HG03039 (cell line): ENCODE results near the gene NSMF.
A peak's percentile ranks its signal among the peaks of the same experiment; 100 is the strongest.
"Not testable (repeated sequence)": the region's sequence is repeated elsewhere in the genome, so short reads cannot be mapped to it uniquely, and the experiment has no call there.

Experiments
- ATAC-seq: cut with Tn5 transposase; IDR thresholded peaks from one replicate; pipeline ENCODE4 v1.9.1; 2021; ENCODE audit warnings: mild to moderate bottlenecking, moderate library complexity; ENCODE audit not compliant: unreplicated experiment

NSMF gene

DNA sequence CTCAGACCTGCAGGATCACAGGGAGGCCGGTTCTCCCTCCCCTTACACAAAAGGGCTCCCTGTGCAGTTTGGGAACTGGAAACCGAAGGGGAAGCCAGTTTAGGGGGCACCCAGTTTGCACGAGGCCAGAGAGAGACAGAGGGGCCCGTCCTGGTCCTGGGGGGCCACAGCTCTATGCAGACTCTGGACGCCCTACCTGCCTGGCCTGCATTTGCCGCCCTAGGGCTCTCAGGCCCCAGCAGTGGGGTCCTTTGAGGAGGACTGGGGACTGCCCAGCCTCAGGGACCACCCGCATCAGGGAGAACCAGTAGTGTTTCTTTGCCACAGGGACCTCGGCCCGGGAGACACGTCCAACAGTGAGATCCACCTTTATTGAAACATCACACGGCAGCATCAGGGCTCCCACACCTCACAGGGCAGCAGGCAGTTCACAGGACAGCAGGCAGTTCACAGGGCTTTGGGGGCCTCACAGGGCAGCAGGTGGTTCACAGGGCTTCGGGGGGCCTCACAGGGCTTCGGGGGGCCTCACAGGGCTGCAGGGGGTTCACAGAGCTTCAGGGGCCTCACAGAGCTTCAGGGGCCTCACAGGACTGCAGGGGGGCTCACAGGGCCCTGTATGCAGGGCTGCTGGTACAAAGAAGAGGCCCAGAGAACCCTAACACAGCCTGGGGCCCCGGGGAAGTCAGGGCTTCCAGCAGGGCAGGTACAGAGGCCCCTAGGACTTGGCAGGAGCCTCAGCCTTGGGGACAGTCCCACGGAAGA is 648 bp upstream of the NSMF start:
- ATAC-seq: no peak

DNA sequence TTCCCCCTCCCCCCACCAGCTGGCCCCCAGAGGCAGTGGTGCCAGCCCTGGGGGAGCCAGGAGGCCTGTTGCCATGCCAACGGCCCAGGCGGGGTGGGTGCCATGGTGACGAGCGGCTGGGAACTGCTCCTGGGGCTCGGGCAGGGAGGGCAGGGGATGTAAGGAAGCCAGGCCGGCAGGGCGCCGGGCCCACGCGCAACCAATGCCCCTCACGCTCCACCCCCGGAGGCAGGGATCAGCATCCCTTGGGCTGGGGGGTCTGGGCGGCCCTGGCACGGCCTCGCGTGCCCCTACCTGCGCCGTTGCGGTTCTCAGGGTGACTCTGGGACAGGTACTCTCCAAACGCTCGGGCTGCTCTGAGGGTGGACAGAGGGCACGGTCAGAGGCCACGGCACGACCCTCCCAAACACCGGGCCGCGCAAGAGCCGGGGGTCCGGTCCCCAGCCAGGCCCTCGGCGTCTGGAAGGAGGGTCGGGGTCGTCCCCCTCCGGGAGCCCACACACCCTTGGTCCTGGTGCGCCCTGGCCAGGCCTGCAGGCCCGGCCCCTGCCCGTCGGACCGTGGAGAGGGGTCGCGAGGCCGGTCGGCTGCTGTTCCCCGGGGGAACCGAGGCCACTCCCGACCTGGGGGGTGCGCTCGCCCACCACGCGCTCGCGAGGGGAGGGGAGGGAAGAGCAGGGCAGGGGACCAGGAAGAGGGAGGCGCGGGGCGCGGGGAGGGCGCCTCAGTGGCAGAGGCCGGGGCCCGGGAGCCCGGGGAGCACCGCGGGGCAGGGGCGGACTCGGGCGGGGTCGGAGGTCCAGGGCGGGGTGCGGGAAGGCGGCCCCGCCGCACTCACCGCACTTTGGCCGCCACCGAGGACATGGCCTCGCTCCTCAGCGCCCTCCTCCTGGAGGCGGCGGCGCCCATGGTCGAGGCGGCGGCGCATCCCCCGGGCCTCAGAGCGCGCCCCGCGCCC is 661 bp downstream of the NSMF start:
- ATAC-seq: peak; percentile 9

DNA sequence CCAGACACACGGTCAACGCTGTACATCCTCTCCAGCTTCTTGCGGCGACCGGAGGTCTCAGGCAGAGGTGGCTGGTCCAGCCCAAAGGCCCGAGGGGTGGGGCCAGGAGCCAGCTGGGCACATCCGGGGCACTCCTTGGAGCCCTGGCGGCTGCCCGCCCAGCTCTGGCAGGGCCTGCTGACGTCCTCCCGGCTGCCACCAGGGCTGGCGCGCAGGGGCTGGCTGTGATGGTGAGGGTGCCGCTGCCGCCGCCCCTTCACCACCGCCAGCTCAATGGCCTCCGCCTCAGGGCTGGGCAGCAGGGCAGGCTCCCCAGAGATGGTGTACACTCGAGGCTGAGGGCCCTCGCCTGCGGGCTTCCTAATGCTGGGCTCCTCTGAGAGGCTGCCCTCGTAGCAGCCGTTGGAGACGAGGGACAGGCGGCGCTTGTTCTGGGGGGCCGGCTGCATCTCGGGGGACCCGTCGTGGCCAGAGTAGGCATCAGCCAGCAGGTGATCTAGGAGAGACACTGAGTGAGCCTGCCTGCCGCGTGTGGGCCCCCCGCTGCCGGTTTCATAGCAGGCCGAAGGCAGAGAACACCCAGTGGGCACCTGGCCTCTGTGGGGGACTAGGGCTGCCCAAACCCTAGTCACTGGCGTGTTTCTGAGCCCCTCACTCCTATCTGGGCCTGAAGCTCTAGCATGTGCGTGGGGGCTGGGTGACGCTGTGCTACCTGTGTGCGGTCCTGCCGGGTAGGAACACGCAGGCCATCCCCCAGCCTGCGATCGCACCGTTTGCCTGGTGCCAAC is 1.5 kb downstream of the NSMF start:
- ATAC-seq: no peak

DNA sequence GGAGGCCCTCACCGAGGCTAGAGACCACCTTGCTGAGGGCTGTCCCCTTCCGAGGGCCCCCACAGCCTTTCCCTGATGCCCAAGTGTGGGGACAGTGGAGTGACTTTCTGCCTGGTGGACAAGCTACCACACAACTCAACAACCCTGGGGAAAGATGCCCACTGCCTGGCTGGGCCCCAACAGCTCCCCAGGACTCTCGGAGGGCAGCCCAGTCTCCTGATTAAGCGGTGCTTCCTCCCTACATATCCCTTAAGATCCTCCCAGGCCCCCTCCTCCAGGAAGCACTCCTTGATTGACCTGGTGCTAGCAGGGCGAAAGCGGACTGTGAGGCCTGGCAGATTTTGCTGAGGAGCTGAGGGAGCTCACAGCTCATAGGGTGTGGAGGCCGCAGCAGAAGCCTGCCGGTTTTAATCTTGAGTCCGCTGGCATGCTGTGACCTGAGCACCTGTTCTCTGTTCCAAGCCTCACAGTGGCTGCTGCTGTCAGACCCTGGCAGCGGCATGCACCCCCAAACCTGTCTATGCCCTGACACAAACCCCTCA is 2.2 kb downstream of the NSMF start:
- ATAC-seq: no peak

DNA sequence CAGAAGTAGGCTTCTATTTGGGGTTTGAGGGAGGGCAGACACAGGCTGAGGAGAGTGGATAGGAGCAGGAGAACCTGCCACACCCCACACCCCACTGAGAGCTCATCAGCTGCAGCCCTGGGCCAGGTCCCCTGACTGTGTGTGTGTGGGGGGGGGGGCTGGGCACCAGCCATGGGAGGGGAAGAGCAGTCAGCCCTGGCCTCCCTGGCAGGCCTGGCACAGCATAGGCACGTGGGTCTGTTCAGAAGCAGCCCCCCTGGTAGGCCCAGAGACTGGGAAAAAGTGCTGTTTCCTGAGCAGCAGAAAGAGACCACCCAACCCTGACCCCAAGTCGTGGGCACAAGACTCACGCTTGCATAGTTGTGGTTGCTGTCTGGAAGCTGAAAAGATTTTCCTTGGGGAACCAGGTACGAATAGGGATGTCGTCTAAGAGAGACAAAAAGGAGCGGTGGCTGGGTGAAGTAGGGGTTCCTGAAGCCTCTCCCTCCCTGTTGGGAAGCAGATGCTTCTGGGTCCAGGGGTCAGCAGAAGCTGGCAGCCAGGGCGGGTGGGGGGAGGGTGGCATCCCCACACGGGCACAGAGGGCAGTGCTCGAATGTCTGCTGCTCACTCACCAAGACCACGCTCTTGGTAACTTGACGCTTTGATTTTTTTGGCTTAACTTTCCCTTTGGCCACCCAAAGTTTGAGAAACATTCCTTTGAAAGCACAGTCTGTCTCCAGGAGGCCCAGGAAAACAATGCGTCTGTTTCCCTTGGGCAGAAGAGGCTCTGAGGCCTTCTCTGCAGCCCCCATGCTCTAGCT is 2.9 kb downstream of the NSMF start:
- no peak for ATAC-seq

DNA sequence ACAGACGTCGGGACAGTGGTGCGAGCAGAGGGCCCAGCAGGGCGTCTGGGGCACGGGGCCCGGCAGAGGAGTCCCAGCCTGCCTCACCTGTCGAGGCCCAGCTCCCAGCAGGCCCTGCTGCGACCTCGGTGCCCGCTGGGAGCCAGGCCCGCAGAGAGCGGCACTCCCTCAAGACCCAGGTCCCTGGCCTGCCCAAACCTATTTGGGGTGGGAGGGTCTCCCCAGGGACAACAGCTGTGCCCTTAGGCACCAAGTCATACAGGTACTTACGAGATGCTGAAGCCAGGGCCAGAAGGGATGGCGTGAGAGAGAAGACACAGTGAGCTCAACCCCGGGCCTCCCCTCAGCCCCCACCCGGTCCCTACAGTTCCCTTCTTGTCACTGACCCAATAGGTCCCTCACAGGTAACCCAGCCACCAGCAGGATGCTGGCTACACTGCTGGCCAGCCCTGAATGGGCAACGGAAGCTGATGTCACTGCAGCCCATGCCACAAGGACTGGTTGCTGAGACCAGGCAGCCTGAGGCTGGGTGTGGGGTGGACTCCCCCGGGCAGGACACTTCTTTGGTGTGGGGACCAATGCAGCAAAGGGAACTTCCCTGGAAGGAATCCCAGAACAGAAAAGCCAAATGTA is 3.7 kb downstream of the NSMF start:
- ATAC-seq: no peak

DNA sequence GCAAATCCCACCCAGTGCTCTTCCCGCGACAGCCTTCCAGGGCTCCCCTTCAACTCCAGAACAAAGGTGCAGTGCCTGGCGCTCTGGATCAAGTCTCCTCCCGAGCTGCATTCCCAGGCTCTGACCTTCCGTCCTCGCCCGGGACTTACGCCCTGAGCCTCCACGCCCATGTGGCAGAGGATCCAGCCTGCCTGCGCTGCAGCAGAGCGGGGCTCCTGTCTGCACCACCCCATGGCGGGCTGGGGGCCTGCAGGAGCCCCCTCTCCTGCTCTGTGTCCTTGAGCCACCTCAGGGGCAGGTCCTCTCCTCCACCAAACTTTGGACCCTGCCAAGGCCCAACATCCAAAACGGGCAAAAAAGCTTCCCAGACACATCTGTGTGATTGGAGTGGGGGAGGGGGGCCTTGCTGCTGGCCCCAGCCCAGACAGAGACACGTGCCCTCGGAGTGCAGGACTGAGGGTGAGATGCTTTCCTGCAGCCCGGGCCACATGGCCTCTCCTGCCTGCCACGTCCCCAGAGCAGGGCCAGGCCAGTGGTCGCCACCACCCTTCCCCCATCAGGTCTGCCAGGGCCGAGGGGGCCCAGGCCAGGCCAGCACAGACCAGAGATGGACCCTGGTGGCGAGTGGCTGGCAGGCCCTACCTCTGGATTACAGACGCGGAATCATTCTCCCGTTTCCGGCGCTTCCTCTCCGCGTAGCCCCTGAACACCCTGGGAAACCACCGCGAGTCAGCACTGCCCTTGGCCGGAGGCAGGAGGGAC is 4.4 kb downstream of the NSMF start:
- no peak for ATAC-seq

DNA sequence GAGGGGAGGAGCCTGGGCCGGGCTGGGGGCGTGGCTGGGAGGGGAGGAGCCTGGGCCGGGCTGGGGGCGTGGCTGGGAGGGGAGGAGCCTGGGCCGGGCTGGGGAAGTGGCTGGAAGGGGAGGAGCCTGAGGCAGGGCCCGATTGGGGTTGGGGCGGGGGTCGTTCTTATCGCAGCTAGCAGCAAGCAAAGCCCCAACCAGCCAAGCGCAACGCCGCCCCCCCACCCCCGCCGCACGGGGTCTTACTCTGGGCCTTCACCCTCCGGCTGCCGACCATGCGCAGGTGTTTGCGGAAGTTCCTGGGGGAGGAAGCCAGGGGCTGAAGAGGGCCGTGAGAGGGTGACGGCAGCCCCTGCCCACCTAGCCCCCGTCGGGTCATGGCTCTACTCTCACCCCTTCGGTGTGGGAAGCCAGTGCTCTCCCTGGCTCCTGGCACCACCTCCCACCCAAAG is 5.0 kb downstream of the NSMF start:
- no peak for ATAC-seq

DNA sequence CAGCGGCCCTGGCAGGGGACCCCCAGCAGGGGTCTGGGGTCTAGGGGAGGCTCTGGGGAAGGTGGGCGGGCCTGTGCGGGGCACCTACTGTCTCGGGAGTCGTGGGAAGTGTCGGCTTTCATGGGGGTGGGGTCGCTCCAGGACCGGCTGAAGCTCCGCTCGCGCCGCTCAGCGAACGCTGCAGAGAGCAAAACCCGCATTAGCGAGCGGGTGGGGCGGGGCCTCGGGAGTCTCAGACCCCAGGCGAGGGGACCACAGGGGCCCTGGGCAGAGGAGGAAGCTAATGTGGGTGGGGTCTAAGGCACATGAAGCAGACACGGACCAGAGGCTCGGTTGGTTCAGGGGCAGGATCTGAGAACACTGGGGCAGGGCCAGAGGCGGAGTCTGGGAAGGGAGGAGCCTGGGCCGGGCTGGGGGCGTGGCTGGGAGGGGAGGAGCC is 5.5 kb downstream of the NSMF start:
- peak; percentile 38 for ATAC-seq

DNA sequence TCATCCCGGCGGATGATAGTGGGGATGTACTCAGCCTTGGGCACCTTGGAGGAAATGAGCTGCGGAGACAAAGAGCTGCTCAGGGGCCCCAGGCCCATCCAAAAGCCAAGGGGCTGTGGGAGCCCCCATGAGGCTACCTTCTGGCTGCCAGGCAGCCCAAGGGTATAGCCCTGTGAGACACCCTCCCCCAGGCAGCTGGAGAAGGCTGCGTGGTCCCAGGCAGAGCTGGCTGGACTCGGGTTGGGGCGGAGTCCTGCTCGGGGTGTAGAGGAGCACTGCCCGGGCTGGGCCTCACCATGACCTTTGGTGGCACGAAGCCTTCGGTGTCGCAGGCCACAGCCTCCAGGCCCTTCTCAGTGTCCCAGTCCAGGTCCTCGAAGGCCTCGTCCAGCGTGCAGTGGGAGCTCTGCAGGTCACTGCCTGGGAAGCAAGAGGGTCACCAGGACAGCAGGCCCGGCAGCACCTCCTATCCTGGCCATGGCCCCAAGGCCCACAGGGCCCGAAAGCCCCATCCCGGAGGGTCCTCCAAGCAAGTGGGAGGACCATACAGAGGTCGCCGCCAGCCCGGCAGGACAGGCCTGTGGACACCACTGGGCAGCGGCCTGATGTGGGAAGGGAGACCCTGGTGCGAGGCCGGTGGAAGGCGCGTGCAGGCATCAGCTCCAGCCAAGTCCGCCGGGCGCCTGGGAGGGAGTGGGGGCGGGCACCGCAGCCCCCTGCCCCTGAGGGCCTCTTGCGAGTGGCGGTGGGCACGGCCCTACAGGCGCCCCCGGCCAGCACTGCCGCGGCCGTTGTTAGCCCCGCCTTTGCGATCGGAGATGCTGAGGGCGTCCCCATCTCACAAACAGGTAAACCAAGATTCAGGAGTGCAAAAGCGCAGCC is 6.1 kb downstream of the NSMF start:
- ATAC-seq: no peak

DNA sequence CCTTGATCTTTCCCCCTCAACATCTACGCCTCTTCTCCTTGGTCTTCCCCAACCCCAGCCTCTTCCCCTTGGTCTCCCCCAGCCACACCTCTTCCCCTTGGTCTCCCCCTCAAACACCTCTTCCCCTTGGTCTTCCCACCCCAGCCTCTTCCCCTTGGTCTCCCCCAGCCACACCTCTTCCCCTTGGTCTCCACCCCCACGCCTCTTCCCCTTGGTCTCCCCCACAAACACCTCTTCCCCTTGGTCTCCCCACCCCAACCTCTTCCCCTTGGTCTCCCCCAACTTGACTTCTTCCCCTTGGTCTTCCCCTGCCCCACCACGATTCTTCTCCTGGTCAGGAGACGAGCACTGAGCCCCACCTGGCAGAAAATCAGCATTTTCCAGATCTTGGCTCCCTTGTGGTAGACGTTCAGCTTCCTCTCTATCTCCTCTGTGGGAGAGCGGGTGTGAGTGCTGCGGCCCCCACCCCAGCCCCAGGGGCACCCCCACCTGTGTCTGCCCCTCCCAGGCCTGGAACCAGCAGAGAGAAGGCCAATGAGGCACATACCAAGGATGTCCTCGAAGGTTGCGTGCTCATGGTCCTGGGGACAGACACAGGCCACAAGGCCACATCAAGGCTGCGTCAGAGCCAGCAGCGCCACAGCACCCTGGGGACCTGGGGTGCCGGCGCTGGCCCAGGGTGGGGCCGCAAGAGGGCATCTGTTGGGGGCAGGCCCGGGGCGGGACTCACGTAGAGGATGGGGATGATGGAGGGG is 7.0 kb downstream of the NSMF start:
- ATAC-seq: no peak

DNA sequence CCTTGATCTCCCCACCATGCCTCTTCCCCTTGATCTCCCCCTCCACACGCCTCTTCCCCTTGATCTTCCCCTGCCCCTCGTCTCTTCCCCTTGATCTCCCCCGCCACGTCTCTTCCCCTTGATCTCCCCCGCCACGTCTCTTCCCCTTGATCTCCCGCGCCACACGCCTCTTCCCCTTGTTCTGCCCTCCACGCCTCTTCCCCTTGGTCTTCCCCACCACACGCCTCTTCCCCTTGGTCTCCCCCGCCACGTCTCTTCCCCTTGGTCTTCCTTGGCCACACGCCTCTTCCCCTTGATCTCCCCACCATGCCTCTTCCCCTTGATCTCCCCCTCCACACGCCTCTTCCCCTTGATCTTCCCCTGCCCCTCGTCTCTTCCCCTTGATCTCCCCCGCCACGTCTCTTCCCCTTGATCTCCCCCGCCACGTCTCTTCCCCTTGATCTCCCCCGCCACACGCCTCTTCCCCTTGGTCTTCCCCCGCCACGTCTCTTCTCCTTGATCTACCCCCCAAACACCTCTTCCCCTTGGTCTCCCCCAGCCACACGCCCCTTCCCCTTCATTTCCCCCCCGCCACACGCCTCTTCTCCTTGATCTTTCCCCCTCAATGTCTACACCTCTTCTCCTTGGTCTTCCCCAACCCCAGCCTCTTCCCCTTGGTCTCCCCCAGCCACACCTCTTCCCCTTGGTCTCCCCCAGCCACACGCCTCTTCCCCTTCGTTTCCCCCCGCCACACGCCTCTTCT is 7.7 kb downstream of the NSMF start:
- not testable (repeated sequence) for ATAC-seq

DNA sequence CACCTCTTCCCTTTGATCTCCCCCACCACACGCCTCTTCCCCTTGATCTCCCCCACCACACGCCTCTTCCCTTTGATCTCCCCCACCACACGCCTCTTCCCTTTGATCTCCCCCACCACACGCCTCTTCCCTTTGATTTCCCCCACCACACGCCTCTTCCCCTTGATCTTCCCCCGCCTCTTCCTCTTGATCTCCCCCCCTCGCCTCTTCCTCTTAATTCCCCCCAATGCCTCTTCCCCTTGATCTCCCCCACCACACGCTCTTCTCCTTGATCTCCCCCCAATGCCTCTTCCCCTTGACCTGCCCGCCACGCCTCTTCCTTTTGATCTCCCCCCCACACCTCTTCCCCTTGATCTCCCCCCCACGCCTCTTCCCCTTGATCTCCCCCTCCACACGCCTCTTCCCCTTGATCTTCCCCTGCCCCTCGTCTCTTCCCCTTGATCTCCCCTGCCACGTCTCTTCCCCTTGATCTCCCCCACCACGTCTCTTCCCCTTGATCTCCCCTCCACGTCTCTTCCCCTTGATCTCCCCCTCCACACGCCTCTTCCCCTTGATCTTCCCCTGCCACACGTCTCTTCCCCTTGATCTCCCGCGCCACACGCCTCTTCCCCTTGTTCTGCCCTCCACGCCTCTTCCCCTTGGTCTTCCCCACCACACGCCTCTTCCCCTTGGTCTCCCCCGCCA is 8.5 kb downstream of the NSMF start:
- ATAC-seq: not testable (repeated sequence)

DNA sequence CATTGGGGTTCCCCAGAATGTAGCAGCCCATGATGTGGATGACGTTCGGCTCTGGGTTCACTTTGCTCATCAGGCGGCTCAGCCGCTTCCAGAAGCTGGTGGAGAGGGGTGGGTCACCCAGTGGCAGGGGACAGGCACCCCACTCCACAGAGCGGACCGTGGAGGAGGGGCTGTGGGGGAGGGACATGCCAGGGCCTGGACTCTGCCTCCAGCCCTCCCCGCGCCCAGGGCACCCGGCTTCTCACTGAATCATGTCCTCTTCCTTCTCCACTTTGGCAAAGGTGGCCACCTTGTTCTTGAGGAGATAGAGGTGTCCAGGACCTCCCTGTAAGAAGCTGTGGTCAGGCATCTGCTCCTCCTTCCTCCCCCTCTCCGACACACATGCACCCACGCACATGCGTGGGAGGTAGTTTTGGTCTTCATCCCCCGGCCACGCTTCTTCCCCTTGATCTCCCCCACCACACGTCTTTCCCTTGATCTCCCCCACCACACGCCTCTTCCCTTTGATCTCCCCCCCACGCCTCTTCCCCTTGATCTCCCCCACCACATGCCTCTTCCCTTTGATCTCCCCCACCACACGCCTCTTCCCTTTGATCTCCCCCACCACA is 9.1 kb downstream of the NSMF start:
- no peak for ATAC-seq

DNA sequence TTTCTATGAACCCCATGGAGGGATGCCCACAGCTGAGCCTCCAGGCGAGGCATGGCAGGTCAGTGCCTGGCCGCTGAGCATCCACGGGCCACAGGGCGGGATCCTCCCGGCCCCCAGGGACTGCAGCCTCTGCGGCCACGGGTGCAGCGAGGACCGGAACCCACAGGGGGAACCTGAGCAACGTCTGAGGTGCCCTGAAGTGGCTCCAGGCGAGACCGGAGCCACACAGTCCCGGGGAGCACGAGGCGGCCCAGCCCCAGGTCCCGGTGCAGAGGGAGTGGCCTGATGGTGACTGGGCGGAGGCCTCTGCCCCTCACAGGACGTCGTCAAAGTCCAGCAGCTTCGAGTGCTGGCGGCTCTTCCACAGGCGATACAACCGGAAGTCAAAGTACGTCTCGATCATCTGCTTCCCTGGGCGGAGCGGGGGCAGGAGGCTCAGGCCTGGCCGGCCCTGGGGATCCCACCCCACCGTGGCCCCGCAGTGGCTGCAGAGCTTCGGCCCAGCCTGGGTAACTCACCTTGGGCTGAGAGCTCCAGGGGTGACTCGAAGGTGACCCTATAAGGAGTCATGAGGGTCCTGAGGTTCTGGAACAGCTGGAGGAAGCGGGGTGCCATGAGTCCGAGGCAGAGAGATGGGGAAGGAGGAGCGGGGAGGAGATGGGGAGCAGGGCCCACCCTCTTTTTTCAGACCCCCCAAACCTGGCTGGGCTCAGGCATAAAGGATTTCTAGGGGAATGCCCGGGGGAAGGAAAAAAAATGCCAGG is 9.9 kb downstream of the NSMF start:
- no peak for ATAC-seq
